Measurements from ENCODE around the gene KIRREL3.

Gene KIRREL3

GRCh38 chr11:126489836-126490660 is 510.5 kb downstream of the KIRREL3 start:
- no peaks in the 10 kb centered on the region for H3K9me3 ChIP-seq (ENCODE audit: control insufficient read depth in 5 of 5, low read length in 5 of 5)
- no peak overlapping the region for H3K4me3 ChIP-seq (ENCODE audit: low read depth in 1 of 5, low read length in 5 of 5)
- H3K36me3 ChIP-seq (ENCODE audit: control insufficient read depth in 5 of 5, insufficient read depth in 5 of 5, low read length in 5 of 5) = no peaks in the 10 kb centered on the region
- H3K27me3 ChIP-seq (ENCODE audit: control insufficient read depth in 5 of 5, insufficient read depth in 4 of 5, low read length in 5 of 5) = peaks cover 0 to 3% (median 0%) of the 10 kb centered on the region in 5 donors
- H3K4me1 ChIP-seq (ENCODE audit: control insufficient read depth in 5 of 5, insufficient read depth in 5 of 5, low read length in 5 of 5) = no peaks in the 10 kb centered on the region
- no peak overlapping the region for H3K9ac ChIP-seq (ENCODE audit: low read length in 5 of 5)
- H3K27ac ChIP-seq (ENCODE audit: low read depth, low read length) = no peak overlapping the region

GRCh38 chr11:126488591-126489370 is 511.8 kb downstream of the KIRREL3 start:
- no peak overlapping the region for H3K27ac ChIP-seq (ENCODE audit: low read depth, low read length)
- H3K36me3 ChIP-seq (ENCODE audit: control insufficient read depth in 5 of 5, insufficient read depth in 5 of 5, low read length in 5 of 5) = no peaks in the 10 kb centered on the region
- H3K4me3 ChIP-seq (ENCODE audit: low read depth in 1 of 5, low read length in 5 of 5) = no peak overlapping the region
- peaks cover 0 to 3% (median 0%) of the 10 kb centered on the region in 5 donors for H3K27me3 ChIP-seq (ENCODE audit: control insufficient read depth in 5 of 5, insufficient read depth in 4 of 5, low read length in 5 of 5)
- H3K4me1 ChIP-seq (ENCODE audit: control insufficient read depth in 5 of 5, insufficient read depth in 5 of 5, low read length in 5 of 5) = no peaks in the 10 kb centered on the region
- H3K9me3 ChIP-seq (ENCODE audit: control insufficient read depth in 5 of 5, low read length in 5 of 5) = no peaks in the 10 kb centered on the region
- no peak overlapping the region for H3K9ac ChIP-seq (ENCODE audit: low read length in 5 of 5)

GRCh38 chr11:126487711-126488110 is 512.9 kb downstream of the KIRREL3 start:
- Histone ChIP-seq H3K4me3 (ENCODE audit: low read depth in 1 of 5, low read length in 5 of 5) (no peak overlapping the region), H3K27ac (ENCODE audit: low read depth, low read length) (no peak overlapping the region), H3K4me1 (ENCODE audit: control insufficient read depth in 5 of 5, insufficient read depth in 5 of 5, low read length in 5 of 5) (no peaks in the 10 kb centered on the region), H3K36me3 (ENCODE audit: control insufficient read depth in 5 of 5, insufficient read depth in 5 of 5, low read length in 5 of 5) (no peaks in the 10 kb centered on the region), H3K27me3 (ENCODE audit: control insufficient read depth in 5 of 5, insufficient read depth in 4 of 5, low read length in 5 of 5) (peaks cover 0 to 3% (median 0%) of the 10 kb centered on the region in 5 donors), H3K9me3 (ENCODE audit: control insufficient read depth in 5 of 5, low read length in 5 of 5) (no peaks in the 10 kb centered on the region), H3K9ac (ENCODE audit: low read length in 5 of 5) (no peak overlapping the region)

GRCh38 chr11:126485986-126486635 is 514.5 kb downstream of the KIRREL3 start:
- H3K27ac ChIP-seq (ENCODE audit: low read depth, low read length) = no peak overlapping the region
- no peaks in the 10 kb centered on the region for H3K27me3 ChIP-seq (ENCODE audit: control insufficient read depth in 5 of 5, insufficient read depth in 4 of 5, low read length in 5 of 5)
- H3K4me1 ChIP-seq (ENCODE audit: control insufficient read depth in 5 of 5, insufficient read depth in 5 of 5, low read length in 5 of 5) = no peaks in the 10 kb centered on the region
- H3K4me3 ChIP-seq (ENCODE audit: low read depth in 1 of 5, low read length in 5 of 5) = no peak overlapping the region
- H3K9me3 ChIP-seq (ENCODE audit: control insufficient read depth in 5 of 5, low read length in 5 of 5) = no peaks in the 10 kb centered on the region
- no peaks in the 10 kb centered on the region for H3K36me3 ChIP-seq (ENCODE audit: control insufficient read depth in 5 of 5, insufficient read depth in 5 of 5, low read length in 5 of 5)
- H3K9ac ChIP-seq (ENCODE audit: low read length in 5 of 5) = no peak overlapping the region

- no peak overlapping the region for H3K9ac ChIP-seq (ENCODE audit: low read length in 5 of 5)
- peaks cover 0 to 5% (median 4%) of the 10 kb centered on the region in 5 donors for H3K4me1 ChIP-seq (ENCODE audit: control insufficient read depth in 5 of 5, insufficient read depth in 5 of 5, low read length in 5 of 5)
- no peak overlapping the region for H3K4me3 ChIP-seq (ENCODE audit: low read depth in 1 of 5, low read length in 5 of 5)
- H3K27ac ChIP-seq (ENCODE audit: low read depth, low read length) = no peak overlapping the region
- no peaks in the 10 kb centered on the region for H3K9me3 ChIP-seq (ENCODE audit: control insufficient read depth in 5 of 5, low read length in 5 of 5)
- H3K27me3 ChIP-seq (ENCODE audit: control insufficient read depth in 5 of 5, insufficient read depth in 4 of 5, low read length in 5 of 5) = no peaks in the 10 kb centered on the region
- H3K36me3 ChIP-seq (ENCODE audit: control insufficient read depth in 5 of 5, insufficient read depth in 5 of 5, low read length in 5 of 5) = no peaks in the 10 kb centered on the region
Measured at GRCh38 chr11:126485021-126485792, 515.4 kb downstream of the KIRREL3 start.

- no peak overlapping the region for H3K9ac ChIP-seq (ENCODE audit: low read length in 5 of 5)
Measured at GRCh38 chr11:126484266-126484665, 516.3 kb downstream of the KIRREL3 start.

GRCh38 chr11:126483621-126484195 is 516.9 kb downstream of the KIRREL3 start:
- Histone ChIP-seq H3K4me1 (ENCODE audit: control insufficient read depth in 5 of 5, insufficient read depth in 5 of 5, low read length in 5 of 5) (peaks cover 0 to 5% (median 4%) of the 10 kb centered on the region in 5 donors), H3K36me3 (ENCODE audit: control insufficient read depth in 5 of 5, insufficient read depth in 5 of 5, low read length in 5 of 5) (no peaks in the 10 kb centered on the region), H3K27me3 (ENCODE audit: control insufficient read depth in 5 of 5, insufficient read depth in 4 of 5, low read length in 5 of 5) (no peaks in the 10 kb centered on the region), H3K9me3 (ENCODE audit: control insufficient read depth in 5 of 5, low read length in 5 of 5) (no peaks in the 10 kb centered on the region), H3K9ac (ENCODE audit: low read length in 5 of 5) (no peak overlapping the region), H3K4me3 (ENCODE audit: low read depth in 1 of 5, low read length in 5 of 5) (no peak overlapping the region), H3K27ac (ENCODE audit: low read depth, low read length) (no peak overlapping the region)

More at GRCh38 chr11:126484266-126484665, 516.3 kb downstream of the KIRREL3 start:
- Histone ChIP-seq H3K4me1 (ENCODE audit: control insufficient read depth in 5 of 5, insufficient read depth in 5 of 5, low read length in 5 of 5) (peaks cover 0 to 5% (median 4%) of the 10 kb centered on the region in 5 donors), H3K27ac (ENCODE audit: low read depth, low read length) (no peak overlapping the region), H3K36me3 (ENCODE audit: control insufficient read depth in 5 of 5, insufficient read depth in 5 of 5, low read length in 5 of 5) (no peaks in the 10 kb centered on the region), H3K4me3 (ENCODE audit: low read depth in 1 of 5, low read length in 5 of 5) (no peak overlapping the region), H3K9me3 (ENCODE audit: control insufficient read depth in 5 of 5, low read length in 5 of 5) (no peaks in the 10 kb centered on the region), H3K27me3 (ENCODE audit: control insufficient read depth in 5 of 5, insufficient read depth in 4 of 5, low read length in 5 of 5) (no peaks in the 10 kb centered on the region)

- Histone ChIP-seq H3K9ac (ENCODE audit: low read length in 5 of 5) (no peak overlapping the region), H3K4me3 (ENCODE audit: low read depth in 1 of 5, low read length in 5 of 5) (no peak overlapping the region), H3K4me1 (ENCODE audit: control insufficient read depth in 5 of 5, insufficient read depth in 5 of 5, low read length in 5 of 5) (peaks cover 0 to 5% (median 4%) of the 10 kb centered on the region in 5 donors), H3K27ac (ENCODE audit: low read depth, low read length) (no peak overlapping the region), H3K9me3 (ENCODE audit: control insufficient read depth in 5 of 5, low read length in 5 of 5) (no peaks in the 10 kb centered on the region), H3K27me3 (ENCODE audit: control insufficient read depth in 5 of 5, insufficient read depth in 4 of 5, low read length in 5 of 5) (peaks cover 0 to 3% (median 0%) of the 10 kb centered on the region in 5 donors), H3K36me3 (ENCODE audit: control insufficient read depth in 5 of 5, insufficient read depth in 5 of 5, low read length in 5 of 5) (no peaks in the 10 kb centered on the region)
Measured at GRCh38 chr11:126482586-126483108, 517.9 kb downstream of the KIRREL3 start.

GRCh38 chr11:126481303-126481680 is 519.3 kb downstream of the KIRREL3 start:
- no peak overlapping the region for H3K4me3 ChIP-seq (ENCODE audit: low read depth in 1 of 5, low read length in 5 of 5)
- no peak overlapping the region for H3K27ac ChIP-seq (ENCODE audit: low read depth, low read length)
- H3K27me3 ChIP-seq (ENCODE audit: control insufficient read depth in 5 of 5, insufficient read depth in 4 of 5, low read length in 5 of 5) = peaks cover 0 to 3% (median 0%) of the 10 kb centered on the region in 5 donors
- H3K4me1 ChIP-seq (ENCODE audit: control insufficient read depth in 5 of 5, insufficient read depth in 5 of 5, low read length in 5 of 5) = peaks cover 0 to 5% (median 4%) of the 10 kb centered on the region in 5 donors
- H3K9ac ChIP-seq (ENCODE audit: low read length in 5 of 5) = no peak overlapping the region
- no peaks in the 10 kb centered on the region for H3K9me3 ChIP-seq (ENCODE audit: control insufficient read depth in 5 of 5, low read length in 5 of 5)
- no peaks in the 10 kb centered on the region for H3K36me3 ChIP-seq (ENCODE audit: control insufficient read depth in 5 of 5, insufficient read depth in 5 of 5, low read length in 5 of 5)

Data from subcutaneous abdominal adipose tissue (tissue), 5 donors.